ENCODE results near the gene DOCK11.

- TF ChIP-seq REST (IDR thresholded peaks at IDR 0.05; ENCODE audit: insufficient read depth in 1 of 2, low read depth in 2 of 2, low read length in 2 of 2) (no peak), SIN3A (IDR thresholded peaks at IDR 0.05; ENCODE audit: borderline replicate concordance, insufficient read depth, low read length) (no peak), TAF1 (IDR thresholded peaks at IDR 0.05; ENCODE audit: borderline replicate concordance, insufficient read depth, low read length) (no peak)
Measured at GRCh38 chrX:118564498-118564897, 68.9 kb downstream of the DOCK11 start.

Measured in PFSK-1 (cell line).